DND-41 (cell line): Measurements from ENCODE around the gene WDFY4.

Experiments used
- ATAC-seq: fragments of 200-7000 bp; cut with Tn5 transposase; 3 replicates; pipeline ENCODE4 v1.9.1; 2021; ENCODE audit warnings: low read depth; ENCODE audit not compliant: insufficient read depth
- DNase-seq: peaks from one replicate; pipeline ENCODE4 v3.0.0-alpha.2; 2020
- H2AFZ ChIP-seq: 2 replicates; pipeline ENCODE4 v1.6.0; 2012; ENCODE audit warnings: low read depth, low read length
- H3K27ac ChIP-seq: 2 replicates; pipeline ENCODE4 v1.5.1; 2012; ENCODE audit warnings: low read length, inconsistent platforms
- H3K27me3 ChIP-seq: fragments of 200-600 bp; sonication (generic); 2 replicates; pipeline ENCODE4 v1.6.0; 2012; ENCODE audit warnings: low read length, mild to moderate bottlenecking, inconsistent platforms; ENCODE audit not compliant: insufficient read depth, poor library complexity
- H3K36me3 ChIP-seq: 2 replicates; pipeline ENCODE4 v1.5.1; 2012; ENCODE audit warnings: low read length, inconsistent platforms; ENCODE audit not compliant: insufficient read depth
- H3K4me1 ChIP-seq: 2 replicates; pipeline ENCODE4 v1.5.1; 2012; ENCODE audit warnings: mild to moderate bottlenecking, low read length; ENCODE audit not compliant: insufficient read depth
- H3K4me2 ChIP-seq: 2 replicates; pipeline ENCODE4 v1.6.0; 2012; ENCODE audit warnings: mild to moderate bottlenecking, moderate library complexity, low read length, inconsistent platforms; ENCODE audit not compliant: insufficient read depth
- H3K4me3 ChIP-seq, 2 experiments: fragments of 200-600 bp in 1 of 2; shearing (Covaris generic) in 1 of 2; 2 replicates each; pipeline ENCODE4 v1.5.1; 2012 to 2016; ENCODE audit warnings: inconsistent platforms in 2 of 2, low read length in 2 of 2, mild to moderate bottlenecking in 2 of 2, low read depth in 1 of 2, moderate library complexity in 1 of 2
- H3K79me2 ChIP-seq: 2 replicates; pipeline ENCODE4 v1.6.0; 2012; ENCODE audit warnings: low read length, inconsistent platforms; ENCODE audit not compliant: insufficient read depth
- H3K9ac ChIP-seq: 2 replicates; pipeline ENCODE4 v1.6.0; 2012; ENCODE audit warnings: low read depth, mild to moderate bottlenecking, inconsistent platforms, low read length, moderate library complexity
- H3K9me3 ChIP-seq: 2 replicates; pipeline ENCODE4 v1.5.1; 2012; ENCODE audit warnings: low read length, moderate library complexity, mild to moderate bottlenecking, inconsistent platforms; ENCODE audit not compliant: insufficient read depth, severe bottlenecking
- H4K20me1 ChIP-seq: 2 replicates; pipeline ENCODE4 v1.6.0; 2012; ENCODE audit warnings: low read length; ENCODE audit not compliant: insufficient read depth
- EZH2 ChIP-seq: IDR thresholded peaks from 3 replicates; pipeline ENCODE4 v1.6.1; 2012; ENCODE audit warnings: borderline replicate concordance, low read depth, mild to moderate bottlenecking, moderate library complexity, low read length, inconsistent platforms; ENCODE audit not compliant: severe bottlenecking
- TF ChIP-seq, protein P1 (sequence below): IDR thresholded peaks from 2 replicates; pipeline ENCODE4 v1.5.1; 2012; ENCODE audit warnings: borderline replicate concordance, low read length, moderate library complexity, mild to moderate bottlenecking; ENCODE audit not compliant: poor library complexity, severe bottlenecking; ENCODE audit errors: extremely low read depth

The WDFY4 gene

DNA sequence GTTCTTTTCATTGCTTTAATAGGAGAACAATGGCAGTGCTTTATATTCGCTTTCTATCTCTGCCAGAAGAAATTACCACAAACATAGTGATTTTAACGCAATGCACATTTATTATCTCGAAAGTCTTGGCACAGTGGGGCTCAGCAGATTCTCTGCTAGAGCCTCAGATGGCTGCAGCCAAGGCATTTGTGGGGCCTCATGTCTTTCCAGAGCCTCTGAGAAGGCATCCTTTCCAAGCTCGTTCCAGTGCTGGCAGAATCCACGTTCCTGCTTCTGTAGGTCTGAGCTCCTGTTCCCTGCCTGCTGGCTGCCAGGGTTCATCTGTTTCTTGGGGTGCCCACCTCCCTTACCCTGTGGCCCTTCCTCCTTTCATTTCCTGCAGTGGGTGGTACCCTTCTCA is 194.8 kb downstream of the WDFY4 start:
- DNase-seq (no peak), ATAC-seq (no peak)
- Histone ChIP-seq H3K9me3 (no peaks in the 10 kb centered on the region), H2AFZ (no peak overlapping the region), H3K79me2 (no peaks in the 10 kb centered on the region), H3K4me2 (no peak overlapping the region), H3K27me3 (no peaks in the 10 kb centered on the region), H3K9ac (no peak overlapping the region), H3K4me1 (no peaks in the 10 kb centered on the region), H3K27ac (no peak overlapping the region), H3K36me3 (no peaks in the 10 kb centered on the region), H3K4me3 (no peak overlapping the region), H4K20me1 (no peaks in the 10 kb centered on the region)
- TF ChIP-seq, protein P1, sequence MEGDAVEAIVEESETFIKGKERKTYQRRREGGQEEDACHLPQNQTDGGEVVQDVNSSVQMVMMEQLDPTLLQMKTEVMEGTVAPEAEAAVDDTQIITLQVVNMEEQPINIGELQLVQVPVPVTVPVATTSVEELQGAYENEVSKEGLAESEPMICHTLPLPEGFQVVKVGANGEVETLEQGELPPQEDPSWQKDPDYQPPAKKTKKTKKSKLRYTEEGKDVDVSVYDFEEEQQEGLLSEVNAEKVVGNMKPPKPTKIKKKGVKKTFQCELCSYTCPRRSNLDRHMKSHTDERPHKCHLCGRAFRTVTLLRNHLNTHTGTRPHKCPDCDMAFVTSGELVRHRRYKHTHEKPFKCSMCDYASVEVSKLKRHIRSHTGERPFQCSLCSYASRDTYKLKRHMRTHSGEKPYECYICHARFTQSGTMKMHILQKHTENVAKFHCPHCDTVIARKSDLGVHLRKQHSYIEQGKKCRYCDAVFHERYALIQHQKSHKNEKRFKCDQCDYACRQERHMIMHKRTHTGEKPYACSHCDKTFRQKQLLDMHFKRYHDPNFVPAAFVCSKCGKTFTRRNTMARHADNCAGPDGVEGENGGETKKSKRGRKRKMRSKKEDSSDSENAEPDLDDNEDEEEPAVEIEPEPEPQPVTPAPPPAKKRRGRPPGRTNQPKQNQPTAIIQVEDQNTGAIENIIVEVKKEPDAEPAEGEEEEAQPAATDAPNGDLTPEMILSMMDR: no peak
- no peak for TF ChIP-seq EZH2

DNA sequence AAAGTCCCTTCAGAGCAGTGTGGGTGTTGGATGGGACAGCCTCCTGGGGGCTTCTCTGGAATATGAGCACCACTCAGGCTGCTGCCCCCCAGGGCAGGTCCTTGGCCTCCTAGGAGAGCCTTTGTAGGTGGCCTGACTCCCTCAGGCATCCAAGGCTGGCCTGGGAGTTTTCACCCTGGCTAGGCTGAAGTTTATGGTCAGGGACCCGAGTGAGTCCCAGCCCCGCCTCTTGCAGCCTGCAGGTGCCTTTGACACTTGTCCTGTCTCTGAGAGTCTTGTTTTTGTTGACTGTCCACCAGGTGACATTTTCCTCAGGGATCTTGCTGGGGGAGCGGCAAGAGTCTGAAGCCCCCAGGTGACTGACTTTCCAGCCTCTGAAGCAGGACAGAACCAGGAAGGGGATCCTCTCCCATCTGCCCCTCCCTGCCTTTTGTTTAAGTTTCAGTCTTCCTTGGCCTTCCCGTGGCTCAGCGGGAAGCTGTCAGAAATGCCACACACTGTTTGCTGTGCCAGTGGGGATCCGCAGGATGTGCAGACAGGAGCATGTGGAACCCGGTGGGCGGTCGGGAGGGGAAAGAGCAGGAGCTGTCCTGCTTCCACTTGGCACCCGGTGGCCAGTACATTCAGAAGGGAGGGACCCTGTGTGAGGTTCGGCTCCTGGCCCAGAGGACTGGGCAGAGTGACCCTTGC is 195.5 kb downstream of the WDFY4 start:
- no peak overlapping the region for H3K9ac ChIP-seq
- no peak overlapping the region for H2AFZ ChIP-seq
- no peak overlapping the region for H3K27ac ChIP-seq
- H4K20me1 ChIP-seq: no peaks in the 10 kb centered on the region
- DNase-seq: no peak
- H3K4me2 ChIP-seq: no peak overlapping the region
- ATAC-seq: no peak
- H3K27me3 ChIP-seq: no peaks in the 10 kb centered on the region
- H3K4me1 ChIP-seq: no peaks in the 10 kb centered on the region
- H3K4me3 ChIP-seq: no peak overlapping the region
- H3K79me2 ChIP-seq: no peaks in the 10 kb centered on the region
- H3K9me3 ChIP-seq: no peaks in the 10 kb centered on the region
- TF ChIP-seq, protein P1: no peak
- TF ChIP-seq EZH2: no peak
- H3K36me3 ChIP-seq: no peaks in the 10 kb centered on the region

DNA sequence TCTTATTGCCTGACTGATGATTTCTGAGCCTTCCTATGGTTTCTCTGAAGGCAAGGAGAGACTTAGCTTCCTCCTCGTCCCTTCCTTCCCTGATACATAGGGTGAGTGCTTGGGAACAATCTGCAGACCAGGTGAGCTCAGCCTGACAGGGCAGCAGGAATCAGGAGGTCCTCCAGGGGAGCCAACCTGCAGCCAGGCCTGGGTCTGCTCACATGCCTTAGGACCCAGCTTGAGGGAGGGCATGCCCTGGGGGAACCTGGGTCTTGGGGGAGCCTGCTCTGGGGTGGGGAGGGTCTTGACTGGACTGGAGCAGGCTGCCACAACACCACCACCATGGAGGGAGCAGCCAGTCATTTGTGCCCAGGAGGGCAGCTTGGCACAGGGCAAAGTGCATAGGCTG is 197.3 kb downstream of the WDFY4 start:
- Histone ChIP-seq H3K9ac (no peak overlapping the region), H3K79me2 (no peaks in the 10 kb centered on the region), H2AFZ (no peak overlapping the region), H3K4me3 (no peak overlapping the region), H4K20me1 (no peaks in the 10 kb centered on the region), H3K27ac (no peak overlapping the region), H3K36me3 (no peaks in the 10 kb centered on the region), H3K27me3 (no peaks in the 10 kb centered on the region), H3K9me3 (no peaks in the 10 kb centered on the region), H3K4me1 (no peaks in the 10 kb centered on the region), H3K4me2 (no peak overlapping the region)
- DNase-seq (no peak), ATAC-seq (no peak)
- TF ChIP-seq, protein P1: no peak
- TF ChIP-seq EZH2: no peak
